Measurements from ENCODE around the gene ZNF91.
"Not testable (repeated sequence)": the region's sequence is repeated elsewhere in the genome, so short reads cannot be mapped to it uniquely, and the experiment has no call there.

Gene ZNF91

GRCh38 chr19:23343434-23344010, 51.7 kb downstream of the ZNF91 start:
- H3K36me3 ChIP-seq (ENCODE audit: control insufficient read depth, insufficient read depth, low read length): peaks cover 34% of the 10 kb centered on the region
- no peak overlapping the region for H3K4me3 ChIP-seq (ENCODE audit: insufficient read depth, low read depth, low read length, poor library complexity, severe bottlenecking)
- no peaks in the 10 kb centered on the region for H3K4me1 ChIP-seq (ENCODE audit: control insufficient read depth, insufficient read depth, low read length, poor library complexity, severe bottlenecking)
- no peaks in the 10 kb centered on the region for H3K27me3 ChIP-seq (replicated peaks; ENCODE audit: control insufficient read depth, insufficient read depth, low read length, poor library complexity, severe bottlenecking)
- no peak for DNase-seq
- peaks cover 46% of the 10 kb centered on the region for H3K9me3 ChIP-seq (ENCODE audit: control insufficient read depth, low read length)
- H3K27ac ChIP-seq (ENCODE audit: insufficient read depth, low read length, poor library complexity, severe bottlenecking): no peak overlapping the region

DNA sequence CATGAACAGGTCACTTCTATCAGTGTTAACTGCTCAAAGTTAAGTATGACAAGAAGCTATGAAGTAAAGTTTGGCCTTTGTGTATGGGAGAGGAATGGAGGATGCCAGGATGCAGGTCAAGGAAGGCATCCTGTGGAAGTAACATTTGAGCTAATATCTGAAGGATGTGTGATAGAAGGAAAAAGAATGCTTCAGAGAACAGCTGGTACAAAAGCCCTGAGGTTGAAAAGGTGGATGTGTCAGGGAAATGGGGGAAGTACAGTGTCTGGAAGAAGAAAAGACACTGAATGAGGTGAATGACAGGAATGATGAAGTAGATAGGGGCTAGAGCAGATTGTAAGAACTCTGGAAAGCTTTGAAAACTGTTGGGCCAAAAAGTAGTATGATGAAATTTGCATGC, 67.1 kb downstream of the ZNF91 start:
- Histone ChIP-seq H3K27ac (ENCODE audit: insufficient read depth, low read length, poor library complexity, severe bottlenecking) (no peak overlapping the region), H3K9me3 (ENCODE audit: control insufficient read depth, low read length) (peaks cover 6% of the 10 kb centered on the region), H3K27me3 (replicated peaks; ENCODE audit: control insufficient read depth, insufficient read depth, low read length, poor library complexity, severe bottlenecking) (no peaks in the 10 kb centered on the region), H3K4me1 (ENCODE audit: control insufficient read depth, insufficient read depth, low read length, poor library complexity, severe bottlenecking) (no peaks in the 10 kb centered on the region), H3K36me3 (ENCODE audit: control insufficient read depth, insufficient read depth, low read length) (no peaks in the 10 kb centered on the region), H3K4me3 (ENCODE audit: insufficient read depth, low read depth, low read length, poor library complexity, severe bottlenecking) (no peak overlapping the region)
- DNase-seq: no peak

GRCh38 chr19:23321953-23322549, 73.2 kb downstream of the ZNF91 start:
- DNase-seq: no peak
- H3K27ac ChIP-seq (ENCODE audit: insufficient read depth, low read length, poor library complexity, severe bottlenecking): no peak overlapping the region
- H3K36me3 ChIP-seq (ENCODE audit: control insufficient read depth, insufficient read depth, low read length): no peaks in the 10 kb centered on the region
- H3K9me3 ChIP-seq (ENCODE audit: control insufficient read depth, low read length): no peaks in the 10 kb centered on the region
- no peaks in the 10 kb centered on the region for H3K27me3 ChIP-seq (replicated peaks; ENCODE audit: control insufficient read depth, insufficient read depth, low read length, poor library complexity, severe bottlenecking)
- H3K4me1 ChIP-seq (ENCODE audit: control insufficient read depth, insufficient read depth, low read length, poor library complexity, severe bottlenecking): no peaks in the 10 kb centered on the region
- no peak overlapping the region for H3K4me3 ChIP-seq (ENCODE audit: insufficient read depth, low read depth, low read length, poor library complexity, severe bottlenecking)

DNA sequence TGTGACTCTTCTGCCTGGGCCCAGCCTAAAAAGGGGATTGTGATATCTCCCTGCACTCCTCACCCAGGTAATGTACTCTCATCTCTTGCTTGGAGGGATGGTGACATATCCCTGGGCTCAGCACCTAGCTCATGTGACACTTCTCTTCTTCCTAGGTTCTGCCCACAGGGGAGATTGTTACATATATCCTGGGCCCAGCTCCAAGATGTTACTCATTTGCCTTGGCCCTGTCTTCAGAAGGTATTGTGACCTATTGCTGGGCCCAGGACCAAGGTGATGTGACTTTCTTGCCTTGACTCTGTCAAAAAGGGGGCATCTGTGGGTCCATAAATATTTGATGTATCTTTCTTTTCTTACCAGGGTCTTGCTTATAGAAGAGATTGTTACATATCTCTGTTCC, 73.9 kb downstream of the ZNF91 start:
- not testable (repeated sequence) for H3K9me3 ChIP-seq (ENCODE audit: control insufficient read depth, low read length); H3K4me1 ChIP-seq (ENCODE audit: control insufficient read depth, insufficient read depth, low read length, poor library complexity, severe bottlenecking); H3K27me3 ChIP-seq (replicated peaks; ENCODE audit: control insufficient read depth, insufficient read depth, low read length, poor library complexity, severe bottlenecking); H3K36me3 ChIP-seq (ENCODE audit: control insufficient read depth, insufficient read depth, low read length); H3K4me3 ChIP-seq (ENCODE audit: insufficient read depth, low read depth, low read length, poor library complexity, severe bottlenecking); DNase-seq; H3K27ac ChIP-seq (ENCODE audit: insufficient read depth, low read length, poor library complexity, severe bottlenecking)

GRCh38 chr19:23319571-23319970, 75.7 kb downstream of the ZNF91 start:
- H3K36me3 ChIP-seq (ENCODE audit: control insufficient read depth, insufficient read depth, low read length); H3K27me3 ChIP-seq (replicated peaks; ENCODE audit: control insufficient read depth, insufficient read depth, low read length, poor library complexity, severe bottlenecking); H3K27ac ChIP-seq (ENCODE audit: insufficient read depth, low read length, poor library complexity, severe bottlenecking); H3K9me3 ChIP-seq (ENCODE audit: control insufficient read depth, low read length); H3K4me3 ChIP-seq (ENCODE audit: insufficient read depth, low read depth, low read length, poor library complexity, severe bottlenecking); H3K4me1 ChIP-seq (ENCODE audit: control insufficient read depth, insufficient read depth, low read length, poor library complexity, severe bottlenecking); DNase-seq: not testable (repeated sequence)

DNA sequence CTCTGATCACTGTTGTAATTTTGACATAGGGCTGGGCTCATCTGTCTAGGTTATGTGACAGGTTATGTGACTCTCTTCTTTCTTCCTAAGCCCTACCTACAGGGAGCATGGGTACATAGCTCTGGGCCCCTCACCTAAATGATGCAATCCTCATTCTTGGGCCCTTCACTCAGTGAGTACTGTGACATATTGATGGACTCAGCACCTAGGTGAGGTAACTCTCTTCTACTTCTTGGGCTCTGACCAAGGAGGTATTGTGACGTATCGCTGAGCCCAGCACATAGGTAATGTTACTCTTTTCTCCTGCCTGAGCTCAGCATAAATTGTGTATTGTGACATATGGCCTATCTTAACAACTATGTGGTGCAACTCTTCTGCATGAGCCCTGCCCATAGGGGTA, 76.3 kb downstream of the ZNF91 start:
- not testable (repeated sequence) for H3K4me3 ChIP-seq (ENCODE audit: insufficient read depth, low read depth, low read length, poor library complexity, severe bottlenecking); H3K27me3 ChIP-seq (replicated peaks; ENCODE audit: control insufficient read depth, insufficient read depth, low read length, poor library complexity, severe bottlenecking); DNase-seq; H3K27ac ChIP-seq (ENCODE audit: insufficient read depth, low read length, poor library complexity, severe bottlenecking); H3K36me3 ChIP-seq (ENCODE audit: control insufficient read depth, insufficient read depth, low read length); H3K9me3 ChIP-seq (ENCODE audit: control insufficient read depth, low read length); H3K4me1 ChIP-seq (ENCODE audit: control insufficient read depth, insufficient read depth, low read length, poor library complexity, severe bottlenecking)

DNA sequence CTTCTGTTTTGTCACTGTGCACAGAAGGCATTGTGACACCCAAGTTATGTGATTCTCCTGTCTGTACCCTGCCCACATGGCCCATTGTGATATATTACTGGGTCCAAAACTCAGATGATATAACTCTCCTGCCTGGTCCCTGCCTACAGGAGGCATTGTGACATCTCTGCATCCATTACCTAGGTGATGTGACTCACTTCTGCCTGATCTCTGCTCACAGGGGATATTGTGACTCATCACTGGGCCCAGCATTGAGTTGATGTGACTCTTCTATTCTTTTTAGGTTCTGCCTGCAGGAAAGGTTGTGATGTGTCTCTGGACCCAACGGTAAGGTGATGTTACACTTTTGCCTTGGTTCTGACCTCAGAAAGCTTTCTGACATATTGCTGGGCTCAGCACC, 77.1 kb downstream of the ZNF91 start:
- H3K27me3 ChIP-seq (replicated peaks; ENCODE audit: control insufficient read depth, insufficient read depth, low read length, poor library complexity, severe bottlenecking): no peaks in the 10 kb centered on the region
- no peak overlapping the region for H3K27ac ChIP-seq (ENCODE audit: insufficient read depth, low read length, poor library complexity, severe bottlenecking)
- H3K36me3 ChIP-seq (ENCODE audit: control insufficient read depth, insufficient read depth, low read length): no peaks in the 10 kb centered on the region
- H3K9me3 ChIP-seq (ENCODE audit: control insufficient read depth, low read length): no peaks in the 10 kb centered on the region
- no peak for DNase-seq
- H3K4me1 ChIP-seq (ENCODE audit: control insufficient read depth, insufficient read depth, low read length, poor library complexity, severe bottlenecking): no peaks in the 10 kb centered on the region
- H3K4me3 ChIP-seq (ENCODE audit: insufficient read depth, low read depth, low read length, poor library complexity, severe bottlenecking): no peak overlapping the region

DNA sequence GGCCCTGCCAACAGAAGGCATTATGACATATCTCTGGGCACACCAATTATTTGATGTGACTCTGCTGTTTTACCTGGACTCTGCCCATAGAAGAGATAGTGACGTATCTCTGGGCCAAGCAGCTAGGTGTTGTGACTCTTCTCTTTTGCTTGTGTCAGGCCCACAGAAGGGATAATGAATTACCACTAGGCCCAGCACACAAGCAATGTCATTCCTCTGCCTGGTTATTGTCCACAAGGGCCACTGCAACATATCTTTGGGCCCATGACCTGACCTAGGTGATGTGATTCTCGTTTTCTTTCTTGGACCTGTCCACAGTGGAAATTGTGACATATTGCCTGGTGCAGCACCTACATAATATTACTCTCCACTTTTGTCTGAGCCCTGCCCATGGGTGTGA, 80.0 kb downstream of the ZNF91 start:
- Histone ChIP-seq H3K4me3 (ENCODE audit: insufficient read depth, low read depth, low read length, poor library complexity, severe bottlenecking) (no peak overlapping the region), H3K9me3 (ENCODE audit: control insufficient read depth, low read length) (no peaks in the 10 kb centered on the region), H3K4me1 (ENCODE audit: control insufficient read depth, insufficient read depth, low read length, poor library complexity, severe bottlenecking) (no peaks in the 10 kb centered on the region), H3K27me3 (replicated peaks; ENCODE audit: control insufficient read depth, insufficient read depth, low read length, poor library complexity, severe bottlenecking) (no peaks in the 10 kb centered on the region), H3K36me3 (ENCODE audit: control insufficient read depth, insufficient read depth, low read length) (no peaks in the 10 kb centered on the region), H3K27ac (ENCODE audit: insufficient read depth, low read length, poor library complexity, severe bottlenecking) (no peak overlapping the region)
- DNase-seq: no peak

- H3K4me1 ChIP-seq (ENCODE audit: control insufficient read depth, insufficient read depth, low read length, poor library complexity, severe bottlenecking): no peaks in the 10 kb centered on the region
- H3K36me3 ChIP-seq (ENCODE audit: control insufficient read depth, insufficient read depth, low read length): no peaks in the 10 kb centered on the region
- no peaks in the 10 kb centered on the region for H3K27me3 ChIP-seq (replicated peaks; ENCODE audit: control insufficient read depth, insufficient read depth, low read length, poor library complexity, severe bottlenecking)
- no peak overlapping the region for H3K4me3 ChIP-seq (ENCODE audit: insufficient read depth, low read depth, low read length, poor library complexity, severe bottlenecking)
- no peak for DNase-seq
- H3K27ac ChIP-seq (ENCODE audit: insufficient read depth, low read length, poor library complexity, severe bottlenecking): no peak overlapping the region
- no peaks in the 10 kb centered on the region for H3K9me3 ChIP-seq (ENCODE audit: control insufficient read depth, low read length)
Measured at GRCh38 chr19:23314505-23315251, 80.6 kb downstream of the ZNF91 start.

DNA sequence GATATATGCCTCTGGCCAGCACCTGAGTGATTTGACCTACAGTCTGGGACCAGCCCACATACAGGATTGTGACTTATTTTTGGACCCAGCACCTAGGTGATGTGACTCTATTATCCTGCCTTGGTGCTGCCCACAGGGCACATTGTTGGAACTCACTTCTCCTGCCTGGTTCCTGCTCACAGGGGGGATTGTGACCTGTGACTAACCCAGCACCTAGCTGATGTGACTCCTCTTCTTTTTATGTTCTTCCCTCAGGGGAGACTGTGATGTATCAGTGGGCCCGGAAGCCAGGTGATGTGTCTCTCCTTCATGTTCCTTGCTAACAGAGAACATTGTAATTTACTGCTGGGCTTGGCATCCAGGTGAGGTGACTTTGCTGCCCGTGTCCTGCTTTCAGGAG, 82.1 kb downstream of the ZNF91 start:
- no peak for DNase-seq
- Histone ChIP-seq H3K36me3 (ENCODE audit: control insufficient read depth, insufficient read depth, low read length) (no peaks in the 10 kb centered on the region), H3K4me1 (ENCODE audit: control insufficient read depth, insufficient read depth, low read length, poor library complexity, severe bottlenecking) (no peaks in the 10 kb centered on the region), H3K9me3 (ENCODE audit: control insufficient read depth, low read length) (no peaks in the 10 kb centered on the region), H3K4me3 (ENCODE audit: insufficient read depth, low read depth, low read length, poor library complexity, severe bottlenecking) (no peak overlapping the region), H3K27ac (ENCODE audit: insufficient read depth, low read length, poor library complexity, severe bottlenecking) (no peak overlapping the region), H3K27me3 (replicated peaks; ENCODE audit: control insufficient read depth, insufficient read depth, low read length, poor library complexity, severe bottlenecking) (no peaks in the 10 kb centered on the region)
